ENCODE data around the gene QKI. TPM values are rescaled to one million over a fixed set of nuclear protein-coding genes. Genes with fewer than 3 reads are reported as not detected.

The QKI gene
- total RNA-seq, 1 experiment from 2014 or later: 50.8 TPM

- Histone ChIP-seq H2AFZ (no peak overlapping the region), H3K4me2 (peak overlapping the region; percentile 96), H3K36me3 (ENCODE audit: low read depth) (0 out of 2 replicates have a peak, but pooled peaks cover 3% of the 10 kb centered on the region), H3K4me1 (replicated peaks; ENCODE audit: insufficient read depth) (peaks cover 43% of the 10 kb centered on the region), H3K4me3 (peak overlapping the region; percentile 93; the same call in 1 of the 2 replicates), H3K27ac (no peak overlapping the region), H4K20me1 (ENCODE audit: insufficient read depth) (peaks cover 74% of the 10 kb centered on the region), H3K27me3 (ENCODE audit: insufficient read depth, low read depth) (no peaks in the 10 kb centered on the region), H3K9me3 (ENCODE audit: insufficient read depth, low read depth) (no peaks in the 10 kb centered on the region), H3F3A (ENCODE audit: insufficient read depth, low read depth) (peaks cover 6% of the 10 kb centered on the region; the same call in 1 of the 2 replicates), H3K79me2 (ENCODE audit: low read depth) (peaks cover 97% of the 10 kb centered on the region), H3K9me2 (ENCODE audit: insufficient read depth) (no peaks in the 10 kb centered on the region)
- TF ChIP-seq CTCF (conservative IDR thresholded peaks at IDR 0.05): no peak
- TF ChIP-seq EZH2 (IDR thresholded peaks at IDR 0.05; ENCODE audit: low read depth): no peak
- intact Hi-C loops (cut with micrococcal nuclease; ENCODE audit: unreplicated experiment): loop anchor here (5.0 kb wide), 2 partner anchors 538 to 1508 kb away; no protein-coding TSS in a partner anchor
- BruUV-seq (replicated peaks): no TSS peak
- DNase-seq: no peak
- ChIA-PET POLR2A (ENCODE audit: unreplicated experiment) (no interaction called here), CTCF (no interaction called here)
Observed at GRCh38 chr6:163419413-163420288, 5.1 kb downstream of the QKI start.

- Histone ChIP-seq H3K4me1 (replicated peaks; ENCODE audit: insufficient read depth) (peaks cover 43% of the 10 kb centered on the region), H3K27me3 (ENCODE audit: insufficient read depth, low read depth) (no peaks in the 10 kb centered on the region), H3K4me3 (peak overlapping the region; percentile 8; the same call in 1 of the 2 replicates), H3K79me2 (ENCODE audit: low read depth) (peaks cover 100% of the 10 kb centered on the region), H4K20me1 (ENCODE audit: insufficient read depth) (peaks cover 80% of the 10 kb centered on the region), H2AFZ (no peak overlapping the region), H3K9me3 (ENCODE audit: insufficient read depth, low read depth) (no peaks in the 10 kb centered on the region), H3F3A (ENCODE audit: insufficient read depth, low read depth) (peaks cover 6% of the 10 kb centered on the region; the same call in 1 of the 2 replicates), H3K36me3 (ENCODE audit: low read depth) (0 out of 2 replicates have a peak, but pooled peaks cover 3% of the 10 kb centered on the region), H3K4me2 (peak overlapping the region; percentile 15), H3K27ac (no peak overlapping the region), H3K9me2 (ENCODE audit: insufficient read depth) (no peaks in the 10 kb centered on the region)
- ChIA-PET CTCF (no interaction called here), POLR2A (ENCODE audit: unreplicated experiment) (no interaction called here)
- BruUV-seq (replicated peaks): no TSS peak
- no peak for DNase-seq
- intact Hi-C loops (cut with micrococcal nuclease; ENCODE audit: unreplicated experiment): no loop called here
- TF ChIP-seq CTCF (conservative IDR thresholded peaks at IDR 0.05): no peak
- no peak for TF ChIP-seq EZH2 (IDR thresholded peaks at IDR 0.05; ENCODE audit: low read depth)
Observed at GRCh38 chr6:163420289-163420614, 5.7 kb downstream of the QKI start.

- intact Hi-C loops (cut with micrococcal nuclease; ENCODE audit: unreplicated experiment): no loop called here
- BruUV-seq (replicated peaks): no TSS peak
Observed at GRCh38 chr6:163422550-163422949, 8.0 kb downstream of the QKI start.

More at GRCh38 chr6:163422550-163422949, 8.0 kb downstream of the QKI start:
- Histone ChIP-seq H3K4me2 (no peak overlapping the region), H3K79me2 (ENCODE audit: low read depth) (peaks cover 100% of the 10 kb centered on the region), H3F3A (ENCODE audit: insufficient read depth, low read depth) (peaks cover 10% of the 10 kb centered on the region; the same call in 1 of the 2 replicates), H4K20me1 (ENCODE audit: insufficient read depth) (peaks cover 93% of the 10 kb centered on the region), H3K36me3 (ENCODE audit: low read depth) (0 out of 2 replicates have a peak, but pooled peaks cover 3% of the 10 kb centered on the region), H3K9me2 (ENCODE audit: insufficient read depth) (no peaks in the 10 kb centered on the region), H3K4me1 (replicated peaks; ENCODE audit: insufficient read depth) (peaks cover 39% of the 10 kb centered on the region), H3K9me3 (ENCODE audit: insufficient read depth, low read depth) (no peaks in the 10 kb centered on the region), H3K27me3 (ENCODE audit: insufficient read depth, low read depth) (no peaks in the 10 kb centered on the region), H3K4me3 (no peak overlapping the region), H3K27ac (no peak overlapping the region), H2AFZ (no peak overlapping the region)
- CTCF ChIA-PET: no interaction called here
- no peak for DNase-seq
- POLR2A ChIA-PET (ENCODE audit: unreplicated experiment): no interaction called here
- TF ChIP-seq CTCF (conservative IDR thresholded peaks at IDR 0.05) (no peak), EZH2 (IDR thresholded peaks at IDR 0.05; ENCODE audit: low read depth) (no peak)

Data from PC-9 (cell line).